HepG2 (cell line): ENCODE measurements around the gene WNT7B. TPM values are rescaled to one million over a fixed set of nuclear protein-coding genes. Genes with fewer than 3 reads are reported as not detected.

Experiments
- FLYWCH1 ChIP-seq: sonication (generic); formaldehyde crosslinking; IDR thresholded peaks from 2 replicates; pipeline ENCODE4 v1.8.1; 2023; ENCODE audit warnings: mild to moderate bottlenecking, missing genetic modification reagents
- GATAD2A ChIP-seq: IDR thresholded peaks from 2 replicates; pipeline ENCODE4 v1.6.1; 2016
- HNF4A ChIP-seq: sonication (generic); formaldehyde crosslinking; IDR thresholded peaks from 2 replicates; pipeline ENCODE4 v1.4.0; 2020; ENCODE audit warnings: missing genetic modification reagents
- KLF12 ChIP-seq: sonication (generic); formaldehyde crosslinking; IDR thresholded peaks from 2 replicates; pipeline ENCODE4 v1.4.0; 2020; ENCODE audit warnings: missing genetic modification reagents, borderline replicate concordance
- MIXL1 ChIP-seq: IDR thresholded peaks from 2 replicates; pipeline ENCODE4 v1.6.1; 2016
- RFX3 ChIP-seq: IDR thresholded peaks from 2 replicates; pipeline ENCODE4 v1.6.1; 2016; ENCODE audit warnings: missing biosample characterization, missing genetic modification reagents
- RFXANK ChIP-seq: IDR thresholded peaks from 2 replicates; pipeline ENCODE4 v1.6.1; 2016
- SP2 ChIP-seq: sonication (generic); formaldehyde crosslinking; IDR thresholded peaks from 2 replicates; pipeline ENCODE4 v1.5.1; 2020; ENCODE audit warnings: mild to moderate bottlenecking, missing genetic modification reagents
- TBL1XR1 ChIP-seq: fragments of 150-350 bp; IDR thresholded peaks from 2 replicates; pipeline ENCODE4 v1.6.1; 2014; ENCODE audit warnings: borderline replicate concordance, low read length; ENCODE audit not compliant: partially characterized antibody
- THAP11 ChIP-seq: IDR thresholded peaks from 2 replicates; pipeline ENCODE4 v1.6.1; 2016; ENCODE audit warnings: missing biosample characterization, missing genetic modification reagents
- XBP1 ChIP-seq: sonication (generic); formaldehyde crosslinking; IDR thresholded peaks from 2 replicates; pipeline ENCODE4 v1.5.0; 2020; ENCODE audit warnings: missing genetic modification reagents
- ZFP36 ChIP-seq: fragments of 150-350 bp; IDR thresholded peaks from 2 replicates; pipeline ENCODE4 v1.6.1; 2018; ENCODE audit warnings: borderline replicate concordance, low read length, low read depth; ENCODE audit not compliant: partially characterized antibody
- ZNF260 ChIP-seq: sonication (generic); formaldehyde crosslinking; IDR thresholded peaks from 2 replicates; pipeline ENCODE4 v1.4.0; 2020; ENCODE audit warnings: missing genetic modification reagents, low read depth, mild to moderate bottlenecking, borderline replicate concordance
- ZZZ3 ChIP-seq: sonication (generic); formaldehyde crosslinking; IDR thresholded peaks from 2 replicates; pipeline ENCODE4 v1.4.0; 2020; ENCODE audit warnings: missing genetic modification reagents, mild to moderate bottlenecking, borderline replicate concordance
- polyA plus RNA-seq, 8 experiments: library from polyadenylated mRNA; depleted of rRNA in 3 of 8; stranded (reverse) in 7 of 8; unstranded in 1 of 8; fragments of >200 nt; fragmentation: Illumina TruSeq in 4 of 8; extraction: Trizol in 4 of 8; gene quantifications; 2 replicates each; pipeline versions ENCODE4 v1.2.1 to v1.2.3, GENCODE V29; 2011 to 2016; ENCODE audit warnings: low read depth in 4 of 8, missing spikeins in 1 of 8, mixed read lengths in 1 of 8; ENCODE audit not compliant: insufficient read depth in 1 of 8
- total RNA-seq, 5 experiments: library from RNA; depleted of rRNA; stranded (reverse); fragments of >200 nt; fragmentation: Illumina TruSeq; extraction: Trizol; gene quantifications; 2 replicates each; pipeline ENCODE4 v1.2.3, GENCODE V29; 2016; ENCODE audit warnings: low read depth in 1 of 5
- TF ChIP-seq, protein P1 (sequence below): sonication (generic); formaldehyde crosslinking; IDR thresholded peaks from 2 replicates; pipeline ENCODE4 v1.5.0; 2020; ENCODE audit warnings: missing genetic modification reagents
- TF ChIP-seq, protein P2 (sequence below): sonication (generic); formaldehyde crosslinking; IDR thresholded peaks from 2 replicates; pipeline ENCODE4 v1.4.0; 2020; ENCODE audit warnings: missing genetic modification reagents, borderline replicate concordance
- TF ChIP-seq, protein P3 (sequence below): conservative IDR thresholded peaks from 2 replicates; pipeline ENCODE4 v1.6.1; 2018; ENCODE audit warnings: missing genetic modification reagents
- TF ChIP-seq, protein P4 (sequence below): sonication (generic); formaldehyde crosslinking; conservative IDR thresholded peaks from 2 replicates; pipeline ENCODE4 v1.5.0; 2020; ENCODE audit warnings: missing genetic modification reagents
- TF ChIP-seq, protein P5 (sequence below): sonication (generic); formaldehyde crosslinking; IDR thresholded peaks from 2 replicates; pipeline ENCODE4 v1.4.0; 2020; ENCODE audit warnings: mild to moderate bottlenecking, missing genetic modification reagents

WNT7B gene
- total and polyA plus RNA-seq, 2 of the 13 experiments (the other 11 are each of a cell fraction or from before 2014, with no cell fraction given), result 0.09 TPM; not detected in 1

DNA sequence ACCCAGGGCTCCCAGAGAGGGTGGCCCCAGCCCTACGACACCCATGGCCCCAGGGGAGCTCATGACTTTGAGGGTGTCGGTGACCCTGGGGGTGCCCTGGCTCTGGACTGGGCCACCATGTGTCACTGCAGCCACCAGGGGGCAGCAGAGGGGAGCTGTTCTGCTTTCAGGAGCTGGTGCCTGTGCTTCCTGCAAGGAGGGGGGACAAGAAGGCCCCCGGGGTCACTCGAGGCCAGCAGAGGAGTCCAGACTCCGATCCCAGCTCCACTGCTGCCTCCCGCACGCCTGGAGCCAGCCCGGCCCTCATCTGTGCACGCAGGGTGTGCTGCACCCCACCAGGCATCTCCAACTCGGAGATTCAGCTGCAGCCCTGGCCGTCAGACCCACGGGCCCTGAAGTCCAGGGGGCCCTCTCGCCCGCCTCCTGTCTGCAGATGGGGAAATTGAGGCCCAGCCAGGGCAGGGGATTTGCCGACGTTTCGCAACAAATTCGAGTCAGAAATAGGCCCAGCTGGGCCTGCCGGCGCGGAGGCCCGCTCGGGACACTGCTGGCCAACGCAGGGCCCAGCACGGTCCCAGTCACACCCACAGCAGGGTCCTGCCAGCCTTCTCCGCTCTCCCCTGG lies 29.5 kb upstream of the WNT7B start (continued):
- TF ChIP-seq TBL1XR1 (no peak), SP2 (CRISPR knock-in tag) (no peak), XBP1 (CRISPR knock-in tag) (no peak), HNF4A (CRISPR knock-in tag) (peak; percentile 60), ZNF260 (CRISPR knock-in tag) (no peak), RFXANK (CRISPR knock-in tag) (no peak), KLF12 (CRISPR knock-in tag) (no peak), GATAD2A (CRISPR knock-in tag) (peak; percentile 42; the same call in 1 of the 2 replicates), ZFP36 (no peak), RFX3 (no peak), FLYWCH1 (CRISPR knock-in tag) (no peak), THAP11 (0 out of 2 replicates have a peak, but pooled peaks have one; percentile 47), ZZZ3 (CRISPR knock-in tag) (no peak), MIXL1 (CRISPR knock-in tag) (no peak)
- TF ChIP-seq, protein P1, sequence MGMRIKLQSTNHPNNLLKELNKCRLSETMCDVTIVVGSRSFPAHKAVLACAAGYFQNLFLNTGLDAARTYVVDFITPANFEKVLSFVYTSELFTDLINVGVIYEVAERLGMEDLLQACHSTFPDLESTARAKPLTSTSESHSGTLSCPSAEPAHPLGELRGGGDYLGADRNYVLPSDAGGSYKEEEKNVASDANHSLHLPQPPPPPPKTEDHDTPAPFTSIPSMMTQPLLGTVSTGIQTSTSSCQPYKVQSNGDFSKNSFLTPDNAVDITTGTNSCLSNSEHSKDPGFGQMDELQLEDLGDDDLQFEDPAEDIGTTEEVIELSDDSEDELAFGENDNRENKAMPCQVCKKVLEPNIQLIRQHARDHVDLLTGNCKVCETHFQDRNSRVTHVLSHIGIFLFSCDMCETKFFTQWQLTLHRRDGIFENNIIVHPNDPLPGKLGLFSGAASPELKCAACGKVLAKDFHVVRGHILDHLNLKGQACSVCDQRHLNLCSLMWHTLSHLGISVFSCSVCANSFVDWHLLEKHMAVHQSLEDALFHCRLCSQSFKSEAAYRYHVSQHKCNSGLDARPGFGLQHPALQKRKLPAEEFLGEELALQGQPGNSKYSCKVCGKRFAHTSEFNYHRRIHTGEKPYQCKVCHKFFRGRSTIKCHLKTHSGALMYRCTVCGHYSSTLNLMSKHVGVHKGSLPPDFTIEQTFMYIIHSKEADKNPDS (CRISPR knock-in tag), result no peak
- TF ChIP-seq, protein P2, sequence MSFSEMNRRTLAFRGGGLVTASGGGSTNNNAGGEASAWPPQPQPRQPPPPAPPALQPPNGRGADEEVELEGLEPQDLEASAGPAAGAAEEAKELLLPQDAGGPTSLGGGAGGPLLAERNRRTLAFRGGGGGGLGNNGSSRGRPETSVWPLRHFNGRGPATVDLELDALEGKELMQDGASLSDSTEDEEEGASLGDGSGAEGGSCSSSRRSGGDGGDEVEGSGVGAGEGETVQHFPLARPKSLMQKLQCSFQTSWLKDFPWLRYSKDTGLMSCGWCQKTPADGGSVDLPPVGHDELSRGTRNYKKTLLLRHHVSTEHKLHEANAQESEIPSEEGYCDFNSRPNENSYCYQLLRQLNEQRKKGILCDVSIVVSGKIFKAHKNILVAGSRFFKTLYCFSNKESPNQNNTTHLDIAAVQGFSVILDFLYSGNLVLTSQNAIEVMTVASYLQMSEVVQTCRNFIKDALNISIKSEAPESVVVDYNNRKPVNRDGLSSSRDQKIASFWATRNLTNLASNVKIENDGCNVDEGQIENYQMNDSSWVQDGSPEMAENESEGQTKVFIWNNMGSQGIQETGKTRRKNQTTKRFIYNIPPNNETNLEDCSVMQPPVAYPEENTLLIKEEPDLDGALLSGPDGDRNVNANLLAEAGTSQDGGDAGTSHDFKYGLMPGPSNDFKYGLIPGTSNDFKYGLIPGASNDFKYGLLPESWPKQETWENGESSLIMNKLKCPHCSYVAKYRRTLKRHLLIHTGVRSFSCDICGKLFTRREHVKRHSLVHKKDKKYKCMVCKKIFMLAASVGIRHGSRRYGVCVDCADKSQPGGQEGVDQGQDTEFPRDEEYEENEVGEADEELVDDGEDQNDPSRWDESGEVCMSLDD, result peak; percentile 91; the same call in 1 of the 2 replicates
- TF ChIP-seq, protein P3, sequence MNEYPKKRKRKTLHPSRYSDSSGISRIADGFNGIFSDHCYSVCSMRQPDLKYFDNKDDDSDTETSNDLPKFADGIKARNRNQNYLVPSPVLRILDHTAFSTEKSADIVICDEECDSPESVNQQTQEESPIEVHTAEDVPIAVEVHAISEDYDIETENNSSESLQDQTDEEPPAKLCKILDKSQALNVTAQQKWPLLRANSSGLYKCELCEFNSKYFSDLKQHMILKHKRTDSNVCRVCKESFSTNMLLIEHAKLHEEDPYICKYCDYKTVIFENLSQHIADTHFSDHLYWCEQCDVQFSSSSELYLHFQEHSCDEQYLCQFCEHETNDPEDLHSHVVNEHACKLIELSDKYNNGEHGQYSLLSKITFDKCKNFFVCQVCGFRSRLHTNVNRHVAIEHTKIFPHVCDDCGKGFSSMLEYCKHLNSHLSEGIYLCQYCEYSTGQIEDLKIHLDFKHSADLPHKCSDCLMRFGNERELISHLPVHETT, result no peak
- TF ChIP-seq, protein P4, sequence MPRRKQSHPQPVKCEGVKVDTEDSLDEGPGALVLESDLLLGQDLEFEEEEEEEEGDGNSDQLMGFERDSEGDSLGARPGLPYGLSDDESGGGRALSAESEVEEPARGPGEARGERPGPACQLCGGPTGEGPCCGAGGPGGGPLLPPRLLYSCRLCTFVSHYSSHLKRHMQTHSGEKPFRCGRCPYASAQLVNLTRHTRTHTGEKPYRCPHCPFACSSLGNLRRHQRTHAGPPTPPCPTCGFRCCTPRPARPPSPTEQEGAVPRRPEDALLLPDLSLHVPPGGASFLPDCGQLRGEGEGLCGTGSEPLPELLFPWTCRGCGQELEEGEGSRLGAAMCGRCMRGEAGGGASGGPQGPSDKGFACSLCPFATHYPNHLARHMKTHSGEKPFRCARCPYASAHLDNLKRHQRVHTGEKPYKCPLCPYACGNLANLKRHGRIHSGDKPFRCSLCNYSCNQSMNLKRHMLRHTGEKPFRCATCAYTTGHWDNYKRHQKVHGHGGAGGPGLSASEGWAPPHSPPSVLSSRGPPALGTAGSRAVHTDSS (CRISPR knock-in tag), result no peak
- TF ChIP-seq, protein P5, sequence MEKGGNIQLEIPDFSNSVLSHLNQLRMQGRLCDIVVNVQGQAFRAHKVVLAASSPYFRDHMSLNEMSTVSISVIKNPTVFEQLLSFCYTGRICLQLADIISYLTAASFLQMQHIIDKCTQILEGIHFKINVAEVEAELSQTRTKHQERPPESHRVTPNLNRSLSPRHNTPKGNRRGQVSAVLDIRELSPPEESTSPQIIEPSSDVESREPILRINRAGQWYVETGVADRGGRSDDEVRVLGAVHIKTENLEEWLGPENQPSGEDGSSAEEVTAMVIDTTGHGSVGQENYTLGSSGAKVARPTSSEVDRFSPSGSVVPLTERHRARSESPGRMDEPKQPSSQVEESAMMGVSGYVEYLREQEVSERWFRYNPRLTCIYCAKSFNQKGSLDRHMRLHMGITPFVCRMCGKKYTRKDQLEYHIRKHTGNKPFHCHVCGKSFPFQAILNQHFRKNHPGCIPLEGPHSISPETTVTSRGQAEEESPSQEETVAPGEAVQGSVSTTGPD (CRISPR knock-in tag), result 0 out of 2 replicates have a peak, but pooled peaks have one; percentile 52
